Activated naive CD4-positive, alpha-beta T cell treated with anti-CD3 and anti-CD28 coated beads, Interleukin-2, amount 50 U/mL, for 16 hours (primary cell): Measurements from ENCODE around the gene SLC25A5.
"Not testable (repeated sequence)": the region's sequence is repeated elsewhere in the genome, so short reads cannot be mapped to it uniquely, and the experiment has no call there.

ENCODE experiments used
- DNase-seq: peaks from one replicate; pipeline ENCODE4 v3.0.0-alpha.2; 2020

SLC25A5 gene

DNA sequence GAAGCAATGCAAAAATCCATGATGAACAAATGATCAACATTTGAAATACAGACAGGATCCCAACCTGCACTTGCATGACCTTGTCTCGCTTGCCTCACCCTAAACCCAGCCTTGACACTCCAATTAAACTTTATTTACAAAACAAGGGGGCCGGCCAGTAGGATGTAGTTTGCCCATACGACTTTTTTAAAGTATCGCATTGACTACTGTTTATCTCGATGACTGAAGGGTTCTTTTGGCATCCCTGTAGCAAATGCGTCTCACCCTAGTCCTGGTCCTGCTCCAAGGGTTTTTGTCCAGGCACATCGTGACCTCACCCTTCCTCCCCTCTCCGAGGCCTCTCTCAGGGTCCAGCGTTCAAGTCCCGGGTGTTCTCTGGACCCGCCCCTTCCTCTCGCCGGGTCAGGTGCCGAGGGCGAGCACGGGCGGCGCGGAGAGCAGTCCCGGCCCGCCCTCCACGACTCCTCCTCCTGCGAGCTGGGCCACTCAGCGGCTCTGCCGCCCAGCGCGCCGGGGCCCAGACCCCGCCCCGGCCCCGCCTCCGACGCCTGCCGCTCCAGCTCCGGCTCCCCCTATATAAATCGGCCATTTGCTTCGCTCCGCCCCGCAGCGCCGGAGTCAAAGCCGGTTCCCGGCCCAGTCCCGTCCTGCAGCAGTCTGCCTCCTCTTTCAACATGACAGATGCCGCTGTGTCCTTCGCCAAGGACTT, at the start of gene SLC25A5:
TSS of gene SLC25A5 (plus strand) at position 603 of the 709 bp plus-strand sequence. CDS start at position 675, 72 bp downstream.
- peak; percentile 85 for DNase-seq

GRCh38 chrX:119419146-119419545, 49.1 kb upstream of the SLC25A5 start:
- DNase-seq = no peak

DNA sequence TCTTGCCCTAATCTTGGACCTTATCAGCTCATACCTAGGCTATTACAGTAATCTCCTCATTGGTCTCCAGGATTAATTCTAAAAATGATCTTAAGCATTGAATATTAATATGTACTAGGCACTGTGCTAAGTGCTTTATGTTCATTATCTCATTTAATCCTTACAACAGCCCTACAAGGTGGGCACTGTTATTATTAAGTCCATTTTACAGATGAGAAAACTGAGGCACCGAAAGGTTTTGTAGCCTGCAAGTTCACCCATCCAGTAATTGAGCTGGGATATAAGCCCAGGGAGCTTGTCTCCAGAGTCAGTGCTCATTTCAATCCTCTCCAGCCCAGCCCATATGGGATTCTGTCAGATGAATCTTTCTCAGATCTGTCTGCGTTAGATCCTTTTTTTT, 48.3 kb upstream of the SLC25A5 start:
- DNase-seq = no peak

- DNase-seq = no peak
These were observed 47.1 kb upstream of the SLC25A5 start for GRCh38 chrX:119421016-119421705.

DNA sequence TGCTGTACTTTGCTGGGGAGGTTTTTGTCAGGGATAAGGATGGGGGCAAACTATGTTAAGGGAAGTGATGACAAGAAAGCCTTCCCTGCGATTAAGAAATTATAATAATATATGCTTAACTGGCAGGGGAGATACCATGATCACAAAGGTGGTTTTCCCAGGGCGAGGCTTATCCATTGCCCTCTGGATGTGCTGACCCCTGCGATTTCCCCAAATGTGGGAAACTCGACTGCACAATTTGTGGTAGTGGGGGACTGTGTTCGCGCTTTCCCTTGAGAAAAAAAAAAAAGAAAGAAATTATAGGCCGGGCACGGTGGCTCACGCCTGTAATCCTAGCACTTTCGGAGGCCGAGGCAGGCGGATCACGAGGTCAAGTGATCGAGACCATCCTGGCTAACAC, 44.6 kb upstream of the SLC25A5 start:
- no peak for DNase-seq

DNA sequence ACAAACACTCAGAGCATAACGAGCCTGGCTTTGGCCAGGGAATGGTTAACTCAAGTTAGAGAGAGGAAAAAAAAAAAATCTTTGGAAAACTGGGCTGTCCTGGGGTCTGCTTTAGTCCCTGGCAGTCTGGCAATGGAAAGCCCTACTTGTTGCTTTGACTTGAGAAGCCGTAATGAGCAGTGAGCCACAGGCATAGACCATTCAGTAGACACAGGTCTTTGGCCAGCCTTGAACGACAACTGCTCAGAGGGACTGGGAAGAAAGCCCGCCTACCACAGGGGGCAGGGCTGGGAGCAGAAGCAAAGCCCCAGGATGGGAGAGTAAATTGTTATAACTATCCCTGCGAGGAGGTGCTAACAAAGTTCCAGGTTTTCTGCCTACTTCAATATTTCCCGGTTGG, 43.2 kb upstream of the SLC25A5 start:
- DNase-seq = no peak

DNA sequence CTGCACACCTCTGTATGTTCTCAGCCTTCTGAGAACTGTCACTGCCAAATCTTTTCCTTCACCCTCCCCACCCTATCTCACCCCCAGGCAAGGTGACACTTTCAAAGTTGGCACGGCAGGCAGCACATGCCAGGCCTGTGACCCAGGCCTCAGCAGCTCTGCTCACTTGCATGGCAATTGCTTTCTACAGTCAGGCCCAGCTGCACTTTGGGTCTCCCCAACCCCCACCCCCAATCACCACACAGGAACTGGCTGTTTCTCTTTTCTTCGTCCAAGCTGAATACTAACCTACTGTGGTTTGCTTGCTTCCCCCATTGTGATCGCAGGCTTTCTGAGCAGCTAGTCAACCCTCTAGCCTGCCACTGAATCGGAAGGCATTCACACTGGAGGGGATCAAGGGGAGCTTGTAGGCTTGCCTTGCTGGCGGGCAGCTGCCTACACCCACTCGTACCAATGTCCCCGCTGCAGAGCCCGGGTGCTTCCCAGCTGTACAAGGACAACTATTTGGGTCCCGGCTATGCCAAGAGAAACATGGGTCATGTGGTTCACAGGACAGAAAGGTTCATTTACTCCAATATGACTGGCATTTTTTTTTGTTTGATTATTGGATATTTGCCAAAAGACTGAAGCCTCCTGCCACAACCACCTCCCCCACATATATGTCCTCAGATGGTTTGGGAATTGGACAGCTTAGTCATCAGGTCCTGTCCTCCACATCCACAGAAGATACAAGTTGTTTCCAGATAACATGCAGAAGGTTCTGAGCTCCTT, 41.0 kb upstream of the SLC25A5 start:
- DNase-seq = no peak

- DNase-seq = no peak
These were observed 40.5 kb upstream of the SLC25A5 start for GRCh38 chrX:119427795-119428185.

DNA sequence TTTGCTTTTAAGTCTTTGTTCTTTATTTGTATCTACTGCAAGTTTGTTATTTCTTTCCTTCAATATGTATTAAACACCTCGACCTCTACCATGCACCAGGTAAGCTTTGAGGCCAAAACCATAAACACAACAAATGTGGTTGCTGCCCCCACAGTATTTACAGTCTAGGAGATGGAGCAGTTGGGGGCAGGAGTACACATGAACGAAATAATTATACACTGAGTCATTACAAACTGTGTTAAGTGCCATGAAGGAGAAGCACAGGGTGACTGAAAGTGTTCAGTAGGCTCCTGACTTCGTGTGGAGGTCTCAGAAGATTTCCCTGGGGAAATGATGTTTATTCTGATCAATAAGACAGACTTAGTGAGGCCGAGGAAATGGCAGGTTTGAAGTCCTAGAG, 38.8 kb upstream of the SLC25A5 start:
- no peak for DNase-seq

DNA sequence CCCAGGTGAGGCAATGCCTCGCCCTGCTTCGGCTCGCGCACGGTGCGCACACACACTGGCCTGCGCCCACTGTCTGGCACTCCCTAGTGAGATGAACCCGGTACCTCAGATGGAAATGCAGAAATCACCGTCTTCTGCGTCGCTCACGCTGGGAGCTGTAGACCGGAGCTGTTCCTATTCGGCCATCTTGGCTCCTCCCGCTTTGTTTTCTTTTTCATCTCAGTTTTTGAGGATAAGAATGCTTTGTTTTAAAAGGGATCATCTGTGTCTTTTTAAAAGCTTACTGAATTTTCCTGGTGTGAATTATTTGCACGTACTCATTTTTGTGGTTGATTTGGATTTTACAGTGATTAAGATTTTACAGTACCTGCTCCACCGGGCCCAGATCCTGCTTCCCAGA, 26.9 kb upstream of the SLC25A5 start:
- DNase-seq = not testable (repeated sequence)

DNA sequence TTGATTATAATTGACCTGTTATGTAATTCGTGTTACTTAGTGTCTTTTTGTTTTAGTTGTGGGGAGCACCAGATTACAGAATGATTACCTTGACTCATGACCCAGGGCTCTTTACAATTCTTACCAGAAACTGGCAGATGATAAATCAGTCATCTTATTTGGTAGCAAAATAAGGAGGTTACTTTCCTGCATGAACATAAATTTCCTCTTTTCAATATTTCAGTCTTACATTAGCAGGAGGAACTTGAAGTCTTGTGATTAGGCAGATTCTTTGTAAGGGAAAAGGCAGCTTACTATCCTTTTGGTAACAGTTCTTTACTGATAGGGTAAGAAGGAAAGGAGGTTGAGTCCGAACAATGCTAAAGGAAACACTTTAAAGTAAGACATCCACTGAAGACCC, 26.0 kb upstream of the SLC25A5 start:
- no peak for DNase-seq

GRCh38 chrX:119453202-119453601, 15.0 kb upstream of the SLC25A5 start:
- no peak for DNase-seq

DNA sequence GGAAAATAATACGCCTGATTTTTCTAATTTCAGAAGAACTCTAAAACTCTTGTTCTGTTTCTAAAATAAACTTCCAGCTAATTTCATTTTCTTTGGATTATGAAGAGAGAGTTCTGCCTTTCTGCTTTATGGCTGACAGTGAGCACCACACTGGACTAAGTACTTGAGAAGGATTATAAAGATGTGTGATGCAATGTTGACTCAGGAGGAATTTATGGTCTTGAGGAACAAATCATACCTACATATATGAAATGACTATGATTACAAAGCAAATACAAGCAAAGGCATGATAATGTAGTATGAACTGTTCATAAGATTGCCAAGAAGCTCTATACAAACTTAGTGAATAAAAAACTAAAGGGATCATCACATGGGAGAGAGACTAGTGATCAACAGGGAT, 13.0 kb upstream of the SLC25A5 start:
- DNase-seq = no peak

DNA sequence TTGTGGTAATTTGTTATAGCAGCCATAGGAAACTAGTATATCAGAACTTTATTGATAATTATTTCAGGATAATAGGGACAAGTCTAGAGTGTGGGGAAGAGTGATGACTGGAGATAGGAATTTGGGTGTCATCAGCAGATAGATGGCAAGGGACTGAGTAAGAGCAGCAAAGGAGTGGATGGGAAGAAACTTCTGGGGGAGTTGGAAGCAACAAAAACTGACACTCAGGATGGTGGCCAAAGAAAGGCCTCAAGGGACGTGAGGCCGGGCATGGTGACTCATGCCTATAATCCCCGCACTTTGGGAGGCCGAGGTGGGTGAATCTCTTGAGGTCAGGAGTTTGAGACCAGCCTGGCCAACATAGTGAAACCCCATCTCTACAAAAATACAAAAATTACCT, 9.1 kb upstream of the SLC25A5 start:
- no peak for DNase-seq

DNA sequence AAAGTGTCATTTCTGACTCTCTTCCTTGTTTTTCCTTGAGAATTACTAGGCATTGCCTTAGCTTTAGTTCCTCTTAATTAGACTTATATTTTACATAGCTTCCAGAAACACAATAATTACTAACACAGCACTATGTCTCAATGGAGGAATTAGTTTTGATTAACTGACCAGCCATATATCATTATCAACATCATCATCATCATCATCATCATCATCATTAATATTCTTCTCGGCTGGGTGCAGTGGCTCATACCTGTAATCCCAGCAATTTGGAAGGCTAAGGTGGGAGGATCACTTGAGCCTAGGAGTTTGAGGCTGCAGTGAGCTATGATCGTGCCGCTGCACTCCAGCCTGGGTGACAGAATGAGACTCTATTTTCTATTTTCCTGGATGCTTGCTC, 2.7 kb upstream of the SLC25A5 start:
- no peak for DNase-seq

- no peak for DNase-seq
These were observed 1.3 kb upstream of the SLC25A5 start for GRCh38 chrX:119466970-119467369.

- DNase-seq = no peak
These were observed 811 bp upstream of the SLC25A5 start for GRCh38 chrX:119467433-119467832.

DNA sequence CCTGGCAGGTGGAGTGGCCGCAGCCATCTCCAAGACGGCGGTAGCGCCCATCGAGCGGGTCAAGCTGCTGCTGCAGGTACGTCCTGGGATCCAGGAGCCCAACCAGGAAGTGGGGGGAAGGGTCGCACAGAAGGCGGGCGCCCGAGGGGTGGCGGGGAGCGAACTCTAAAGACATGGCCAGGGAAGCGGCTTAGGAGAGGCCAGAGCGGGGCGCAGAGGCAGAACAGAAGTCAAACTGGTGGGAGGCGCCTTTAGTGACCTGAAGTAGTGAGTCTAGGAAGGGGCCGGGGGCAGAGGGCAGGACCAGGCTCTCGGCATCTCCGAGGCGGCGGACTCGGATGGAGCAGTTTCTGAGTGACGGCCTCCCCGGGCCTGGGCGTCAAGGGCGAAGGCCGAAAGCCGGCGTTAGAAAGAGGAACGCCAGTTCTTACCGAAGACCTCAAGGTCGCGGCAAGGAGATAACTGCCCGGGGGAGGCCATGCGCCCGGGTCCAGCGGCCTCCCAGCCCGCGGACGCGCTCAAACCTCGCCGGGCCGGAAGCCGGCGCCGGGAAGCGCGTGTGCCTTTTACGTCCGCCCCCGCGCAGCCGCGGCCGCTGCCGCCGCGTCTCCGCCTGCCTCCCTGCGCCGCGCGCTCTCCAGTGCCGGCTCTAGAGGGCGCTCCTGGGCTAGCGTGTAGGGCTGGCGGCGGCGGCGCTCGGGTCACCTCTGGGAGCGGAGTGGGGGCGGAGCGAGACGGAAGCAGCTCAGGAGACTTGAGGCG, 488 bp downstream of the SLC25A5 start:
- DNase-seq = peak; percentile 88

- DNase-seq = no peak
These were observed 1.0 kb downstream of the SLC25A5 start for GRCh38 chrX:119469313-119469635.

DNA sequence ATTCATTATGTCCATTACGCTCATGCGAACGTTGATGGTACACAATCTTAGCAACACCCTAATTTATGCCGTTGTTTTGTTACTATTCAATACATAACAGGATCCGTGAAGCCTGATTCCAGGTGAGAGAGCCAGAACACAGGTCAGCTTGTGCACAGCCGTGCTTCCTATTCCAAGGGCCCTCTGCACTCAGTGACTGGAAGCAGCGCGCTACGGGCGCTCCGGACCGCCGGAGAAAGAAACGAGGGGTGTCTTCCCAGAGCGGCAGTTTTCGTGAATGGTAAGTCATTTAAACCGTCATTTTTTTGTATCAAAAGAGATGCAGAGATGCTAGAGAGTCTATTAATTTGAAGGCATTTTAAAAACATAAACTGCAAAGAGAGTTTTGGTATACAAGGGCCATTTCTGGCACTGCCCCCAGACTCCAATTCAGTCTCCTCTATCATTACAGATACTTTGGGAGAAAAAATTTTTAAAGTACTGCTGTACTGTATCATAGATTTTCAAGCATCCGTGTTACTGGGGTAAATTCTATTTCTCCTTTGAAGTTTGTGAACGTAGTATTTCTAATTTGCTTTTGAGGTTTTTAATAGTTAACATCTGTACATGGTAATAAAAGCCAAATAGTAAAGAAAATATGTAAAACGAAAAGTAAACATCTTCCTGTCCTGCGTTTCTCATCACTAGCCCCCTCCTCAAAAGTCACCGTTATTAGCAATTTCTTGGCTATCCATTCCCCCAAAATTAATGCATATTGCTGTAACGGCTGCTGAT, 6.6 kb downstream of the SLC25A5 start:
- DNase-seq = no peak

DNA sequence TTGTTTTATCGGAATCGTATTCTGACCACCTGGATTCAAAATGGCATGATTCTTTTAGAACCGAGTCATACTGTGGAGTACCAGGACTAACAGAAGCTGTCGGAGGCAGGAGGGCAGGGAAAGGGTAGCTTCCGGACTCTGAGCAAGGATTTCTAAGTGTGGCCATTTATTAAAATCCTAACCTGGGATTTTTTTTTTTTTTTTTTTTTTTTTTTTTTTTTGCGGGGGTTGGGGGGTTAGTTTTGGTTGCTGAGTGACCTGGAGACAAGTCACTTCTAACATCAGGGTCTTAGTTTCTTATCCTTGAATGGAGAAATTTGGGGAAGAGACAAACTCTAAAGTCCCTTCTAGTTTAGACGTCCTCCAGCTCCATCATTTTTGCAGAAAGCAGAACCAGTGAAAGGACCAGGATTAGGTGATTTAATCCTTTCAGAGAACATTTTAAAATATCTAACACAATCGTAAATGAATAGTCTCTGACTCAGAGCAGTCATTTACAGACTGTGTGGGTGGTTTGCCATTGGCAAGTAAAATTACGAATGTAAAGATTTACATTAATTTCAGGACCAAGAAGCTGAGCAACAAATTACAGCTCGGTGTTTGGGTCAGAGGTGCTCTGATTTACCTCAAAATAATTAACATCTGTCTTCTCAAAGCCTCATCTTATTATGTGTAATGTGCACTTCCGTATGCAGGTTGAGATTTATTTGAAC, 7.3 kb downstream of the SLC25A5 start:
- no peak for DNase-seq

- no peak for DNase-seq
These were observed 9.6 kb downstream of the SLC25A5 start for GRCh38 chrX:119477812-119478232.
